Hematopoietic multipotent progenitor cell treated with erythropoietin and hydrocortisone succinate and interleukin-3 and kit ligand, for 17 days (in vitro differentiated cells): ENCODE data around the gene ACRV1.
"Not testable (repeated sequence)": the region's sequence is repeated elsewhere in the genome, so short reads cannot be mapped to it uniquely, and the experiment has no call there.

ENCODE experiments used
- DNase-seq: peaks from one replicate; pipeline ENCODE4 v3.0.0-alpha.2; 2015; ENCODE audit warnings: low spot score

ACRV1 gene

GRCh38 chr11:125680747-125681146 lies at the start of gene ACRV1:
Gene ACRV1, minus strand, starts transcription at chr11:125680847. Its CDS starts 67 bp downstream, at chr11:125680780.
- DNase-seq: no peak

GRCh38 chr11:125728969-125729368 lies 48.3 kb upstream of the ACRV1 start:
- no peak for DNase-seq

- DNase-seq: no peak
Observed at GRCh38 chr11:125724125-125724524, 43.5 kb upstream of the ACRV1 start.

GRCh38 chr11:125720781-125721180 lies 40.1 kb upstream of the ACRV1 start:
- DNase-seq: no peak

GRCh38 chr11:125704686-125705085 lies 24.0 kb upstream of the ACRV1 start:
- not testable (repeated sequence) for DNase-seq

- no peak for DNase-seq
Observed at GRCh38 chr11:125701858-125702621, 21.4 kb upstream of the ACRV1 start.

- DNase-seq: no peak
Observed at GRCh38 chr11:125701018-125701610, 20.5 kb upstream of the ACRV1 start.

- DNase-seq: no peak
Observed at GRCh38 chr11:125694951-125695350, 14.3 kb upstream of the ACRV1 start.

- DNase-seq: no peak
Observed at GRCh38 chr11:125692887-125693286, 12.2 kb upstream of the ACRV1 start.

- no peak for DNase-seq
Observed at GRCh38 chr11:125690006-125690405, 9.4 kb upstream of the ACRV1 start.

- DNase-seq: no peak
Observed at GRCh38 chr11:125689274-125689859, 8.7 kb upstream of the ACRV1 start.

- no peak for DNase-seq
Observed at GRCh38 chr11:125688632-125689031, 8.0 kb upstream of the ACRV1 start.

GRCh38 chr11:125688066-125688465 lies 7.4 kb upstream of the ACRV1 start:
- DNase-seq: no peak

- DNase-seq: no peak
Observed at GRCh38 chr11:125685228-125685627, 4.6 kb upstream of the ACRV1 start.

- DNase-seq: no peak
Observed at GRCh38 chr11:125679837-125680236, 810 bp downstream of the ACRV1 start.

GRCh38 chr11:125679397-125679796 lies 1.2 kb downstream of the ACRV1 start:
- DNase-seq: no peak

GRCh38 chr11:125675196-125675595 lies 5.5 kb downstream of the ACRV1 start:
- no peak for DNase-seq

GRCh38 chr11:125674210-125674609 lies 6.4 kb downstream of the ACRV1 start:
- DNase-seq: no peak

- DNase-seq: no peak
Observed at GRCh38 chr11:125671561-125671960, 9.1 kb downstream of the ACRV1 start.

- DNase-seq: no peak
Observed at GRCh38 chr11:125670172-125670571, 10.5 kb downstream of the ACRV1 start.

GRCh38 chr11:125667151-125667550 lies 13.5 kb downstream of the ACRV1 start:
- no peak for DNase-seq

GRCh38 chr11:125663910-125664309 lies 16.7 kb downstream of the ACRV1 start:
- DNase-seq: no peak

GRCh38 chr11:125662689-125663088 lies 18.0 kb downstream of the ACRV1 start:
- DNase-seq: no peak
